HAP-1 (cell line): ENCODE results near the gene BIN1.

Experiments
- DNase-seq, 2 experiments: peaks; one replicate each; pipeline ENCODE4 v3.0.0-alpha.2; 2016 to 2020; ENCODE audit warnings: low spot score in 2 of 2
- H3K27me3 ChIP-seq: fragments of 250-450 bp; sonication (Bioruptor Pico); 2 replicates; pipeline ENCODE4 v1.5.1; 2020; ENCODE audit warnings: low read depth, mild to moderate bottlenecking, moderate library complexity
- H3K36me3 ChIP-seq: fragments of 250-450 bp; sonication (Bioruptor Pico); replicated peaks from 2 replicates; pipeline ENCODE4 v1.5.1; 2020; ENCODE audit warnings: mild to moderate bottlenecking
- H3K4me1 ChIP-seq: fragments of 250-450 bp; sonication (Bioruptor Pico); 2 replicates; pipeline ENCODE4 v1.5.1; 2020; ENCODE audit warnings: mild to moderate bottlenecking
- H3K4me3 ChIP-seq: fragments of 250-450 bp; sonication (Bioruptor Pico); 2 replicates; pipeline ENCODE4 v1.5.1; 2020; ENCODE audit warnings: mild to moderate bottlenecking, moderate library complexity
- H3K9me3 ChIP-seq: fragments of 250-450 bp; sonication (Bioruptor Pico); 2 replicates; pipeline ENCODE4 v1.5.1; 2020; ENCODE audit warnings: mild to moderate bottlenecking, moderate library complexity
- in situ Hi-C: fragments of 300-500 bp; cut with MboI; formaldehyde crosslinking; loops from 3 replicates; pipeline ENCODE4 v1.14.3; 2020; ENCODE audit warnings: low sequenced_read_pairs, inconsistent platforms, mixed read lengths

BIN1 gene

GRCh38 chr2:127086990-127087790 is 19.8 kb downstream of the BIN1 start:
- peak in 1 of 2 experiments; percentile 32 for DNase-seq
- H3K36me3 ChIP-seq: no peaks in the 10 kb centered on the region
- no peaks in the 10 kb centered on the region for H3K4me1 ChIP-seq
- in situ Hi-C loops: no loop called here
- no peak overlapping the region for H3K4me3 ChIP-seq
- no peaks in the 10 kb centered on the region for H3K9me3 ChIP-seq
- no peaks in the 10 kb centered on the region for H3K27me3 ChIP-seq

GRCh38 chr2:127085317-127085681 is 21.7 kb downstream of the BIN1 start:
- no peak overlapping the region for H3K4me3 ChIP-seq
- no peak for DNase-seq
- no peaks in the 10 kb centered on the region for H3K27me3 ChIP-seq
- no peaks in the 10 kb centered on the region for H3K9me3 ChIP-seq
- no peaks in the 10 kb centered on the region for H3K4me1 ChIP-seq
- in situ Hi-C loops: no loop called here
- no peaks in the 10 kb centered on the region for H3K36me3 ChIP-seq

- Histone ChIP-seq H3K4me1 (no peaks in the 10 kb centered on the region), H3K9me3 (no peaks in the 10 kb centered on the region), H3K4me3 (no peak overlapping the region), H3K36me3 (no peaks in the 10 kb centered on the region), H3K27me3 (no peaks in the 10 kb centered on the region)
- no peak for DNase-seq
- in situ Hi-C loops: no loop called here
Measured at GRCh38 chr2:127084611-127085316, 22.2 kb downstream of the BIN1 start.

GRCh38 chr2:127083819-127084503 is 23.0 kb downstream of the BIN1 start:
- in situ Hi-C loops: no loop called here
- Histone ChIP-seq H3K4me3 (no peak overlapping the region), H3K27me3 (no peaks in the 10 kb centered on the region), H3K4me1 (no peaks in the 10 kb centered on the region), H3K9me3 (no peaks in the 10 kb centered on the region), H3K36me3 (no peaks in the 10 kb centered on the region)
- DNase-seq: no peak

- in situ Hi-C loops: no loop called here
- Histone ChIP-seq H3K9me3 (no peaks in the 10 kb centered on the region), H3K36me3 (no peaks in the 10 kb centered on the region), H3K27me3 (no peaks in the 10 kb centered on the region), H3K4me1 (no peaks in the 10 kb centered on the region), H3K4me3 (no peak overlapping the region)
- no peak for DNase-seq
Measured at GRCh38 chr2:127082974-127083373, 24.0 kb downstream of the BIN1 start.

- Histone ChIP-seq H3K4me1 (no peaks in the 10 kb centered on the region), H3K36me3 (no peaks in the 10 kb centered on the region), H3K27me3 (no peaks in the 10 kb centered on the region), H3K9me3 (no peaks in the 10 kb centered on the region), H3K4me3 (no peak overlapping the region)
- in situ Hi-C loops: no loop called here
- DNase-seq: no peak
Measured at GRCh38 chr2:127081826-127082633, 24.9 kb downstream of the BIN1 start.

- H3K36me3 ChIP-seq: no peaks in the 10 kb centered on the region
- H3K4me3 ChIP-seq: no peak overlapping the region
- H3K27me3 ChIP-seq: no peaks in the 10 kb centered on the region
- H3K4me1 ChIP-seq: no peaks in the 10 kb centered on the region
- in situ Hi-C loops: no loop called here
- DNase-seq: no peak
- no peaks in the 10 kb centered on the region for H3K9me3 ChIP-seq
Measured at GRCh38 chr2:127080938-127081755, 25.8 kb downstream of the BIN1 start.

GRCh38 chr2:127080226-127080937 is 26.6 kb downstream of the BIN1 start:
- no peak for DNase-seq
- no peaks in the 10 kb centered on the region for H3K9me3 ChIP-seq
- H3K36me3 ChIP-seq: no peaks in the 10 kb centered on the region
- H3K4me1 ChIP-seq: no peaks in the 10 kb centered on the region
- no peaks in the 10 kb centered on the region for H3K27me3 ChIP-seq
- no peak overlapping the region for H3K4me3 ChIP-seq
- in situ Hi-C loops: no loop called here

- no peaks in the 10 kb centered on the region for H3K36me3 ChIP-seq
- H3K27me3 ChIP-seq: no peaks in the 10 kb centered on the region
- in situ Hi-C loops: no loop called here
- DNase-seq: no peak
- no peaks in the 10 kb centered on the region for H3K4me1 ChIP-seq
- no peak overlapping the region for H3K4me3 ChIP-seq
- H3K9me3 ChIP-seq: no peaks in the 10 kb centered on the region
Measured at GRCh38 chr2:127079358-127079920, 27.5 kb downstream of the BIN1 start.

GRCh38 chr2:127078666-127079270 is 28.2 kb downstream of the BIN1 start:
- DNase-seq: no peak
- H3K9me3 ChIP-seq: no peaks in the 10 kb centered on the region
- no peaks in the 10 kb centered on the region for H3K4me1 ChIP-seq
- H3K4me3 ChIP-seq: no peak overlapping the region
- H3K36me3 ChIP-seq: no peaks in the 10 kb centered on the region
- in situ Hi-C loops: no loop called here
- no peaks in the 10 kb centered on the region for H3K27me3 ChIP-seq

GRCh38 chr2:127078028-127078427 is 28.9 kb downstream of the BIN1 start:
- Histone ChIP-seq H3K36me3 (no peaks in the 10 kb centered on the region), H3K4me3 (no peak overlapping the region), H3K27me3 (no peaks in the 10 kb centered on the region), H3K9me3 (no peaks in the 10 kb centered on the region), H3K4me1 (no peaks in the 10 kb centered on the region)
- DNase-seq: no peak
- in situ Hi-C loops: no loop called here

GRCh38 chr2:127076924-127077323 is 30.0 kb downstream of the BIN1 start:
- no peaks in the 10 kb centered on the region for H3K36me3 ChIP-seq
- H3K4me1 ChIP-seq: no peaks in the 10 kb centered on the region
- H3K4me3 ChIP-seq: no peak overlapping the region
- in situ Hi-C loops: no loop called here
- H3K27me3 ChIP-seq: no peaks in the 10 kb centered on the region
- H3K9me3 ChIP-seq: no peaks in the 10 kb centered on the region
- no peak for DNase-seq
